Effector memory CD4-positive, alpha-beta T cell (primary cell): ENCODE data around the gene ASTN2.

ENCODE experiments used
- DNase-seq, 3 donors: peaks; one replicate each; pipeline ENCODE4 v3.0.0-alpha.2; 2020
- H3K27ac ChIP-seq: 2 replicates; pipeline ENCODE4 v1.7.0; 2013; ENCODE audit warnings: mild to moderate bottlenecking, low read length, moderate library complexity; ENCODE audit not compliant: insufficient read depth, poor library complexity, severe bottlenecking
- H3K27me3 ChIP-seq: replicated peaks from 2 replicates; pipeline ENCODE4 v1.7.0; 2013; ENCODE audit warnings: mild to moderate bottlenecking, low read length; ENCODE audit not compliant: insufficient read depth, control insufficient read depth, poor library complexity, severe bottlenecking
- H3K36me3 ChIP-seq: 2 replicates; pipeline ENCODE4 v1.7.0; 2013; ENCODE audit warnings: mild to moderate bottlenecking, low read length, moderate library complexity; ENCODE audit not compliant: control insufficient read depth, insufficient read depth
- H3K4me1 ChIP-seq: 2 replicates; pipeline ENCODE4 v1.7.0; 2013; ENCODE audit warnings: low read length, mild to moderate bottlenecking; ENCODE audit not compliant: control insufficient read depth, insufficient read depth, poor library complexity, severe bottlenecking
- H3K4me3 ChIP-seq: 2 replicates; pipeline ENCODE4 v1.7.0; 2013; ENCODE audit warnings: low read length, low read depth, mild to moderate bottlenecking; ENCODE audit not compliant: insufficient read depth, poor library complexity, severe bottlenecking
- H3K9me3 ChIP-seq: 2 replicates; pipeline ENCODE4 v1.7.0; 2013; ENCODE audit warnings: mild to moderate bottlenecking, low read length, moderate library complexity; ENCODE audit not compliant: control insufficient read depth

ASTN2 gene

DNA sequence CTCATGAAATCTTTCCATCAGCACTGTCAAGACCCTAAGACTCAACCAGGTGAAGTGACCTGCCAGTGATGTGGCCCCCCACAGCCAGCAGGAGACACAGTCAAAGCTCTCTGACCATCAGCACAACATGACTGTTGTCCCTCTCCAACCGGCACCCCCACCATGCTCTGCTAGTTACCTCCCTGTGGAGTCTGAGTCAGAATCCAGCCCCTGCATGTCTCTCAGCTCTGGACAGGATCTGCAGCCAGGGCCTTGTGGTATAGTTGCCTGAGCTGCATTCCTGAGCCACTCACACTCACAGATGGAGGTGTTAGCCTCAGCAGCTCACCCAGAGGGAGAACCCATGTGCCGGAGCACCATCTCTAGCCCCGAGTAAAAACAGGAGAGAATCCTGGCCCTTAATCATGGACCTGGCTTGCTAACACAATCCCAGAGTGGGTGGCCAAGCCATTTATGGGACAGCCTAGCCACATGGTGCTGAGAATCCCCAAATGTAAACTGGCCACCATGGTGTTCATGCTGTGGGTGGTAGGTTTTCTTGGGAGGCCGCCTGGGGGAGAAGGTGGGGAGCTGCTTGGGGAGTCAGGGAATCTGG, 1023.5 kb downstream of the ASTN2 start:
- no peaks in the 10 kb centered on the region for H3K27me3 ChIP-seq
- H3K4me3 ChIP-seq, result no peak overlapping the region
- no peaks in the 10 kb centered on the region for H3K36me3 ChIP-seq
- DNase-seq, result no peak
- H3K27ac ChIP-seq, result no peak overlapping the region
- H3K4me1 ChIP-seq, result no peaks in the 10 kb centered on the region
- H3K9me3 ChIP-seq, result no peaks in the 10 kb centered on the region

GRCh38 chr9:116390303-116391228, 1024.3 kb downstream of the ASTN2 start:
- DNase-seq, result no peak
- Histone ChIP-seq H3K27ac (no peak overlapping the region), H3K36me3 (no peaks in the 10 kb centered on the region)

GRCh38 chr9:116389541-116390302, 1025.1 kb downstream of the ASTN2 start:
- no peaks in the 10 kb centered on the region for H3K36me3 ChIP-seq
- H3K9me3 ChIP-seq, result no peaks in the 10 kb centered on the region
- H3K27ac ChIP-seq, result no peak overlapping the region
- no peak overlapping the region for H3K4me3 ChIP-seq
- no peaks in the 10 kb centered on the region for H3K4me1 ChIP-seq
- no peak for DNase-seq
- no peaks in the 10 kb centered on the region for H3K27me3 ChIP-seq

More at GRCh38 chr9:116390303-116391228, 1024.3 kb downstream of the ASTN2 start:
- H3K4me3 ChIP-seq, result no peak overlapping the region
- H3K4me1 ChIP-seq, result no peaks in the 10 kb centered on the region
- no peaks in the 10 kb centered on the region for H3K27me3 ChIP-seq
- no peaks in the 10 kb centered on the region for H3K9me3 ChIP-seq

- no peaks in the 10 kb centered on the region for H3K36me3 ChIP-seq
- DNase-seq, result no peak
Observed at GRCh38 chr9:116387934-116388698, 1026.7 kb downstream of the ASTN2 start.

GRCh38 chr9:116383936-116384335, 1030.9 kb downstream of the ASTN2 start:
- H3K27me3 ChIP-seq, result no peaks in the 10 kb centered on the region
- no peak overlapping the region for H3K27ac ChIP-seq
- H3K4me1 ChIP-seq, result no peaks in the 10 kb centered on the region
- no peak overlapping the region for H3K4me3 ChIP-seq
- no peaks in the 10 kb centered on the region for H3K36me3 ChIP-seq
- no peaks in the 10 kb centered on the region for H3K9me3 ChIP-seq
- no peak for DNase-seq

More at GRCh38 chr9:116387934-116388698, 1026.7 kb downstream of the ASTN2 start:
- Histone ChIP-seq H3K4me3 (no peak overlapping the region), H3K4me1 (no peaks in the 10 kb centered on the region), H3K9me3 (no peaks in the 10 kb centered on the region), H3K27me3 (no peaks in the 10 kb centered on the region), H3K27ac (no peak overlapping the region)

- Histone ChIP-seq H3K36me3 (no peaks in the 10 kb centered on the region), H3K9me3 (no peaks in the 10 kb centered on the region), H3K4me3 (no peak overlapping the region), H3K27me3 (no peaks in the 10 kb centered on the region), H3K27ac (no peak overlapping the region), H3K4me1 (no peaks in the 10 kb centered on the region)
- no peak for DNase-seq
Observed at GRCh38 chr9:116383133-116383532, 1031.7 kb downstream of the ASTN2 start.

DNA sequence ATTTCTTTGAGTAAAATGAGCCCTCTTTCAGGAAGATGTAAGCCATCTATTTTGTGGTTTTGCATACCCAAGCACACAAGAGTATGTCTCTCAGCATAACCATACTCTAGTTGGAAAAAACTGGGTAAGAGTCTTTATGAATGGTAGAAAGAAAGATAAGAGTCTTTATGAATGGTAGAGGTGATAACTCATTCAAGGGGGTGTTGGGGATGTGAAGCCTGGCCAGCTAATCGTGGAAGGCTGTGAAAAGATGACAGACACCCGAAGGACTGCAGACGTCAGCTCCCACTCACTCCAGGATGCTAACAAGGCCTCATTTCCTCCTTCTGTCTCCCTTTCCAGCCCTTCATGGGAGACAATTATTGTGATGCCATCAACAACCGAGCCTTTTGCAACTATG, 1032.8 kb downstream of the ASTN2 start:
- Histone ChIP-seq H3K4me1 (no peaks in the 10 kb centered on the region), H3K36me3 (no peaks in the 10 kb centered on the region), H3K9me3 (no peaks in the 10 kb centered on the region), H3K4me3 (no peak overlapping the region), H3K27me3 (no peaks in the 10 kb centered on the region), H3K27ac (no peak overlapping the region)
- DNase-seq, result no peak

DNA sequence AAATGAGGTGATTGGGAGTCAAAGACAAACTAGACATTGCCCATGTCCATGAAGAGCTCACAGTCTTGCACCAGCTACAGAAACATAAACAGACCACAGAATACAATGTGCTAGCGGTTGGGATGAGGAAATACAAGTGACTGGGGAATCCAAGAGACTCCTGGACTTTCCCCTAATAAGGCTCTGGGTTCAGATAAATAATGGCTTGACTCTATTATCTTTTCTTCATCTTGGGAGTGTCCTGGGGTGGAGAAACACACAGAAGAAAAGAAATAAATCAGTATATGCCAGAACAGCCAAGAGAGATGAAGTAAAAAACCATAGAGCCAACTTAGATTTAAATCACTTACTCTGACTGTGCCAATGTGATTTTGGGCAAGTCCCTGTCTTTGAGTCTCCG, 1033.5 kb downstream of the ASTN2 start:
- Histone ChIP-seq H3K4me1 (no peaks in the 10 kb centered on the region), H3K27ac (no peak overlapping the region), H3K36me3 (no peaks in the 10 kb centered on the region), H3K27me3 (no peaks in the 10 kb centered on the region), H3K9me3 (no peaks in the 10 kb centered on the region), H3K4me3 (no peak overlapping the region)
- DNase-seq, result no peak

- no peaks in the 10 kb centered on the region for H3K36me3 ChIP-seq
- H3K27me3 ChIP-seq, result no peaks in the 10 kb centered on the region
- H3K27ac ChIP-seq, result no peak overlapping the region
- no peak overlapping the region for H3K4me3 ChIP-seq
- no peaks in the 10 kb centered on the region for H3K4me1 ChIP-seq
- no peaks in the 10 kb centered on the region for H3K9me3 ChIP-seq
- no peak for DNase-seq
Observed at GRCh38 chr9:116380496-116380995, 1034.3 kb downstream of the ASTN2 start.
